Keratinocyte (primary cell): ENCODE data around the gene HEMK1.

Experiments used
- CTCF ChIP-seq, 3 experiments: IDR thresholded peaks in 1 of 3; conservative IDR thresholded peaks in 1 of 3; optimal IDR thresholded peaks in 1 of 3; 2 replicates in 2 of 3; 3 replicates in 1 of 3; pipeline versions ENCODE3 to v1.5.1; 2011; ENCODE audit warnings: low read length in 3 of 3, mild to moderate bottlenecking in 3 of 3, moderate library complexity in 2 of 3, control low read depth in 1 of 3, inconsistent platforms in 1 of 3; ENCODE audit not compliant: insufficient read depth in 2 of 3; ENCODE audit errors: extremely low read depth in 1 of 3
- EZH2 ChIP-seq: IDR thresholded peaks from one replicate; pipeline ENCODE4 v1.6.1; 2012; ENCODE audit warnings: inconsistent platforms, mild to moderate bottlenecking, low read length, moderate library complexity

GRCh38 chr3:50612970-50613846, 43.9 kb downstream of the HEMK1 start:
- TF ChIP-seq CTCF (optimal IDR thresholded peaks at IDR 0.05 in 1 of 3, IDR thresholded peaks at IDR 0.05 in 1 of 3, conservative IDR thresholded peaks at IDR 0.05 in 1 of 3; ENCODE audit: extremely low read depth in 1 of 3, insufficient read depth in 2 of 3, low read length in 3 of 3) = no peak
- no peak for TF ChIP-seq EZH2
